HepG2 (cell line): ENCODE measurements around the gene KRTAP5-9. TPM values are rescaled to one million over a fixed set of nuclear protein-coding genes. Genes with fewer than 3 reads are reported as not detected.

ENCODE experiments used
- ATAC-seq: fragments of 200-7000 bp; cut with Tn5 transposase; 3 replicates; pipeline ENCODE4 v1.9.1; 2020; ENCODE audit warnings: mild to moderate bottlenecking, moderate library complexity
- BruUV-seq: library from RNA; stranded (reverse); fragments of 400-500 nt; replicated peaks from 2 replicates; lab custom pipeline; 2021; lab: Mats Ljungman, UMichigan
- CTCF ChIA-PET: fragments of 300-600 bp; formaldehyde crosslinking; extraction: SDS; loops from one replicate; lab custom pipeline; 2021; ENCODE audit warnings: low total read pairs, inconsistent platforms, low intra/inter-chr PET ratio; lab: Yijun Ruan, JAX
- POLR2A ChIA-PET: fragments of 350-600 bp; sonication (Branson Sonifier 250); formaldehyde crosslinking; loops from one replicate; lab custom pipeline; 2020; ENCODE audit warnings: antibody characterized with exemption, inconsistent platforms; lab: Yijun Ruan, JAX
- DNase-seq: peaks from one replicate; pipeline ENCODE4 v3.0.0-alpha.2; 2015; ENCODE audit warnings: low spot score
- FAIRE-seq: peaks from 3 replicates; lab custom pipeline; 2011; peaks lifted over from hg19 to GRCh38; lab: Jason Lieb, UNC
- H2AFZ ChIP-seq: one replicate; pipeline ENCODE4 v1.6.1; 2011; ENCODE audit warnings: low read length, inconsistent platforms
- H3K27ac ChIP-seq: fragments of 300-600 bp; 3 replicates; pipeline ENCODE4 v1.8.0; 2011; ENCODE audit warnings: mixed run types, mild to moderate bottlenecking, mixed read lengths, low read length, inconsistent platforms; ENCODE audit not compliant: insufficient read depth; ENCODE audit errors: extremely low read length
- H3K27me3 ChIP-seq, 2 experiments: fragments of 200-600 bp in 1 of 2; 2 replicates in 1 of 2; 3 replicates in 1 of 2; pipeline versions ENCODE4 v1.6.0 to v1.8.0; 2011; ENCODE audit warnings: low read length in 2 of 2, mild to moderate bottlenecking in 2 of 2, moderate library complexity in 2 of 2, inconsistent platforms in 1 of 2; ENCODE audit not compliant: insufficient read depth in 2 of 2, control insufficient read depth in 1 of 2
- H3K36me3 ChIP-seq, 2 experiments: fragments of 200-600 bp in 1 of 2; replicated peaks in 1 of 2; 2 replicates in 1 of 2; 3 replicates in 1 of 2; pipeline versions ENCODE4 v1.5.1 to v1.8.0; 2011; ENCODE audit warnings: low read length in 2 of 2, inconsistent platforms in 1 of 2; ENCODE audit not compliant: insufficient read depth in 2 of 2, control insufficient read depth in 1 of 2
- H3K4me1 ChIP-seq: 2 replicates; pipeline ENCODE4 v1.5.1; 2012; ENCODE audit warnings: low read length, inconsistent platforms; ENCODE audit not compliant: insufficient read depth
- H3K4me2 ChIP-seq: 2 replicates; pipeline ENCODE4 v1.6.0; 2011; ENCODE audit warnings: low read depth, low read length, inconsistent platforms
- H3K4me3 ChIP-seq, 3 experiments: fragments of 200-600 bp in 1 of 3; sonication (generic), shearing (Covaris generic) in 1 of 3; replicated peaks in 1 of 3; 2 replicates each; pipeline ENCODE4 v1.5.1; 2011 to 2016; ENCODE audit warnings: low read length in 3 of 3, inconsistent platforms in 2 of 3, low read depth in 2 of 3, mild to moderate bottlenecking in 2 of 3, control low read depth in 1 of 3, mixed read lengths in 1 of 3; ENCODE audit not compliant: insufficient read depth in 1 of 3
- H3K79me2 ChIP-seq: one replicate; pipeline ENCODE4 v1.6.1; 2011; ENCODE audit warnings: low read length, inconsistent platforms; ENCODE audit not compliant: insufficient read depth
- H3K9ac ChIP-seq: 2 replicates; pipeline ENCODE4 v1.6.0; 2011; ENCODE audit warnings: mild to moderate bottlenecking, low read depth, low read length, inconsistent platforms; ENCODE audit not compliant: insufficient read depth
- H3K9me3 ChIP-seq: 2 replicates; pipeline ENCODE4 v1.5.1; 2012; ENCODE audit warnings: mild to moderate bottlenecking, low read length
- H4K20me1 ChIP-seq: 2 replicates; pipeline ENCODE4 v1.6.0; 2011; ENCODE audit warnings: inconsistent platforms, mild to moderate bottlenecking, low read length, moderate library complexity; ENCODE audit not compliant: insufficient read depth
- CEBPB ChIP-seq: IDR thresholded peaks from 2 replicates; pipeline ENCODE4 v1.6.1; 2011; ENCODE audit warnings: low read depth, low read length, improper control_type of control experiment, borderline replicate concordance
- JUNB ChIP-seq: sonication (generic); formaldehyde crosslinking; IDR thresholded peaks from 2 replicates; pipeline ENCODE4 v1.8.0; 2022; ENCODE audit warnings: missing genetic modification reagents, mild to moderate bottlenecking, borderline replicate concordance
- KDM5B ChIP-seq: sonication (generic); formaldehyde crosslinking; IDR thresholded peaks from 2 replicates; pipeline ENCODE4 v1.4.0; 2020; ENCODE audit warnings: missing genetic modification reagents, mild to moderate bottlenecking, borderline replicate concordance
- NFATC3 ChIP-seq: sonication (generic); formaldehyde crosslinking; IDR thresholded peaks from 2 replicates; pipeline ENCODE4 v1.5.1; 2020; ENCODE audit warnings: mild to moderate bottlenecking, missing genetic modification reagents
- ZFAT ChIP-seq: sonication (generic); formaldehyde crosslinking; conservative IDR thresholded peaks from 2 replicates; pipeline ENCODE4 v1.8.1; 2023; ENCODE audit warnings: missing genetic modification reagents, inconsistent platforms
- ZNF446 ChIP-seq: sonication (generic); formaldehyde crosslinking; IDR thresholded peaks from 2 replicates; pipeline ENCODE4 v1.5.0; 2020; ENCODE audit warnings: mild to moderate bottlenecking, missing genetic modification reagents
- ZNF570 ChIP-seq: sonication (generic); formaldehyde crosslinking; IDR thresholded peaks from 2 replicates; pipeline ENCODE4 v1.4.0; 2020; ENCODE audit warnings: mild to moderate bottlenecking, missing genetic modification reagents, borderline replicate concordance
- ZNF777 ChIP-seq: sonication (generic); formaldehyde crosslinking; IDR thresholded peaks from 2 replicates; pipeline ENCODE4 v1.4.0; 2020; ENCODE audit warnings: missing genetic modification reagents
- whole genome bisulfite sequencing: methylation state at CpG from one replicate; pipeline ENCODE4 v1.1.6; 2017; ENCODE audit warnings: low lambda C conversion rate; 5-methylcytosine and 5-hydroxymethylcytosine counted together
- in situ Hi-C: cut with HindIII; loops from 2 replicates; pipeline ENCODE4 v1.10.0; 2017; ENCODE audit warnings: low pct_unique_long_range_greater_than_20kb; ENCODE audit not compliant: extremely low pct_ligation_motif_present
- intact Hi-C: fragments of 100-400 bp; cut with micrococcal nuclease; formaldehyde crosslinking; loops from one replicate; pipeline ENCODE4 v1.10.0; 2022; ENCODE audit not compliant: unreplicated experiment
- polyA plus RNA-seq, 8 experiments: library from polyadenylated mRNA; depleted of rRNA in 3 of 8; stranded (reverse) in 7 of 8; unstranded in 1 of 8; fragments of >200 nt; fragmentation: Illumina TruSeq in 4 of 8; extraction: Trizol in 4 of 8; gene quantifications; 2 replicates each; pipeline versions ENCODE4 v1.2.1 to v1.2.3, GENCODE V29; 2011 to 2016; ENCODE audit warnings: low read depth in 4 of 8, missing spikeins in 1 of 8, mixed read lengths in 1 of 8; ENCODE audit not compliant: insufficient read depth in 1 of 8
- total RNA-seq, 5 experiments: library from RNA; depleted of rRNA; stranded (reverse); fragments of >200 nt; fragmentation: Illumina TruSeq; extraction: Trizol; gene quantifications; 2 replicates each; pipeline ENCODE4 v1.2.3, GENCODE V29; 2016; ENCODE audit warnings: low read depth in 1 of 5
- TF ChIP-seq, protein P1 (sequence below): sonication (generic); formaldehyde crosslinking; IDR thresholded peaks from 2 replicates; pipeline ENCODE4 v1.5.0; 2020; ENCODE audit warnings: missing genetic modification reagents, mild to moderate bottlenecking, borderline replicate concordance
- TF ChIP-seq, protein P2 (sequence below): IDR thresholded peaks from 2 replicates; pipeline ENCODE4 v1.6.1; 2012; ENCODE audit warnings: inconsistent platforms
- TF ChIP-seq, protein P3 (sequence below): fragments of 450-650 bp; IDR thresholded peaks from 2 replicates; pipeline ENCODE4 v1.6.1; 2017

KRTAP5-9 gene
- total and polyA plus RNA-seq, 2 of the 13 experiments (the other 11 are each of a cell fraction or from before 2014, with no cell fraction given): 0.09 TPM; not detected in 1

DNA sequence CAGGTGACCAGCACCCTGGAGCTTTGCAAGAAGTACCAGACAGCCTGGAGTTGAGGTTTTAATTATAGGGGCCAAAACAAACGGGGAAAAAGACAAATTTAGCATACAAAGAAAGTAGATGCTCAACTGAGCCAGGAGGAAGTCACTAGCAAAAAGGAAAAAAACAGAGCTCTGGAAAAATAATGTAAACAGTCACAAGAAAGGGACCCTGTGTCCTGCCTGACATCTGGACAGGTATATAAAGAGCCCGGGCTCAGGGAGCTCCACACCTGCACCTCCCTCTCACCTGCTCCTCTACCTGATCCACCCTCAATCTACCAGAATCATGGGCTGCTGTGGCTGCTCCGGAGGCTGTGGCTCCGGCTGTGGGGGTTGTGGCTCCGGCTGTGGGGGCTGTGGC lies 17.0 kb downstream of the KRTAP5-9 start, which contains the start of gene KRTAP5-10:
TSS of gene KRTAP5-10 (plus strand) at position 301 of the 400 bp plus-strand sequence. CDS start at position 326, 25 bp downstream.
- no peak within 1 kb of the TSS for H3K9ac ChIP-seq
- FAIRE-seq (no peak), ATAC-seq (no peak), DNase-seq (no peak)
- H3K36me3 ChIP-seq: no peaks in the 10 kb centered on the region
- no TSS peak for BruUV-seq
- H4K20me1 ChIP-seq: no peaks in the 10 kb centered on the region
- no peak within 1 kb of the TSS for H2AFZ ChIP-seq
- 5% methylated on average over 2 of the region's 5 CpGs for whole genome bisulfite sequencing
- no peaks in the 10 kb centered on the region for H3K9me3 ChIP-seq
- no peak within 1 kb of the TSS for H3K4me2 ChIP-seq
- no peaks in the 10 kb centered on the region for H3K79me2 ChIP-seq
- H3K4me3 ChIP-seq: no peak within 1 kb of the TSS
- ChIA-PET POLR2A (no interaction called here), CTCF (no interaction called here)
- peaks cover 51% of the 10 kb centered on the region for H3K4me1 ChIP-seq
- H3K27me3 ChIP-seq: peaks cover 4 to 21% of the 10 kb centered on the region in 2 experiments; a peak in 2 of 5 replicates
- intact Hi-C loops: no loop called here
- H3K27ac ChIP-seq: no peak within 1 kb of the TSS
- TF ChIP-seq ZNF570 (CRISPR knock-in tag) (no peak), ZFAT (CRISPR knock-in tag) (no peak), JUNB (no peak), KDM5B (no peak), ZNF446 (no peak), CEBPB (no peak), ZNF777 (no peak), NFATC3 (CRISPR knock-in tag) (no peak)
- TF ChIP-seq, protein P1, sequence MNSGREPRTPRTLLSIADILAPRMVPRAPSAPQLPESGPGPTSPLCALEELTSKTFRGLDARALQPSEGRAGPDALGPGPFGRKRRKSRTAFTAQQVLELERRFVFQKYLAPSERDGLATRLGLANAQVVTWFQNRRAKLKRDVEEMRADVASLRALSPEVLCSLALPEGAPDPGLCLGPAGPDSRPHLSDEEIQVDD (CRISPR knock-in tag): no peak
- TF ChIP-seq, protein P2, sequence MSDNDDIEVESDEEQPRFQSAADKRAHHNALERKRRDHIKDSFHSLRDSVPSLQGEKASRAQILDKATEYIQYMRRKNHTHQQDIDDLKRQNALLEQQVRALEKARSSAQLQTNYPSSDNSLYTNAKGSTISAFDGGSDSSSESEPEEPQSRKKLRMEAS: no peak
- TF ChIP-seq, protein P3, sequence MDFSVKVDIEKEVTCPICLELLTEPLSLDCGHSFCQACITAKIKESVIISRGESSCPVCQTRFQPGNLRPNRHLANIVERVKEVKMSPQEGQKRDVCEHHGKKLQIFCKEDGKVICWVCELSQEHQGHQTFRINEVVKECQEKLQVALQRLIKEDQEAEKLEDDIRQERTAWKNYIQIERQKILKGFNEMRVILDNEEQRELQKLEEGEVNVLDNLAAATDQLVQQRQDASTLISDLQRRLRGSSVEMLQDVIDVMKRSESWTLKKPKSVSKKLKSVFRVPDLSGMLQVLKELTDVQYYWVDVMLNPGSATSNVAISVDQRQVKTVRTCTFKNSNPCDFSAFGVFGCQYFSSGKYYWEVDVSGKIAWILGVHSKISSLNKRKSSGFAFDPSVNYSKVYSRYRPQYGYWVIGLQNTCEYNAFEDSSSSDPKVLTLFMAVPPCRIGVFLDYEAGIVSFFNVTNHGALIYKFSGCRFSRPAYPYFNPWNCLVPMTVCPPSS: no peak
- in situ Hi-C loops: no loop called here
